Stimulated activated CD4-positive, alpha-beta T cell treated with anti-CD3 and anti-CD28 coated beads, Interleukin-15, amount 100 ng/mL, for 48 hours (primary cell): Measurements from ENCODE around the gene CTDSP2.
"Not testable (repeated sequence)": the region's sequence is repeated elsewhere in the genome, so short reads cannot be mapped to it uniquely, and the experiment has no call there.

Experiments used
- DNase-seq, 2 donors: peaks; one replicate each; pipeline ENCODE4 v3.0.0-alpha.2; 2020; ENCODE audit warnings: low read depth in 2 of 2

Gene CTDSP2

DNA sequence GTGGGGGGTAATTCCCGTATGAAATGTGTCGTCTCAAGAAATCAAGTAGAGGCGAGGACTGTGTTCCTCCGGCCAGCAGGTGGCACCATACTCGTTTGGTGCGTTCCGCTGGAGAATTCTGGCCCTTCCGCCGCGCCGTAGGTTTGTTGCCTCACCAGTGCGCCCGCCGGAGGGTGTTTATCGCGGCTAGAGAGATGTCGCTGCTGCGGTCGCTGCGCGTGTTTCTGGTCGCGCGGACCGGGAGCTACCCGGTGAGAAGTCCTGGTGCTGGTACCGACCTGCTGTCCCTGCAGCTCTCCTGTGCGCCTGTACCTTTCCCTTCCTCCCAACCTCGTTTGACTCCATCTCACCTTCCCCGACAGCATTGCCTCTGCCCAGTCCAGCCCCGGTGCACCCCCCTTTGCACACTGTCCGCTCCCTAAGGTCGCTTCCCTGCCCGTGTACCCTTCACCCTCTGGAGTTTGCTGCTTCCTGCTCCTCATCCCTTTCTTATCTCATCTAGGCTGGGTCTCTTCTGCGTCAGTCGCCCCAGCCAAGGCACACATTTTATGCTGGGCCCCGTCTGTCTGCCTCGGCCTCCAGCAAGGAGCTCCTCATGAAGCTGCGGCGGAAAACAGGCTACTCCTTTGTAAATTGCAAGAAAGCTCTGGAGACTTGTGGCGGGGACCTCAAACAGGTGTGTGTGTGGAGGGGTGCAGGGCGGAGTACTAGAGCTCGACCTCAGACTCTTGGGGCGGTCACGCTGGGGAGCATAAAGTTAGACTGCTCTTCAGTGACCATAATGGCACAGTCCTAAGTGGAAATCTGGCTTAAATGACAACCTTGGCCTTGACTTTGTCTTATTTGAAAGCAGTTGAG is 63.7 kb downstream of the CTDSP2 start, which contains the start of gene TSFM:
TSFM (plus strand) TSS at position 180 of the 858 bp plus-strand sequence; CDS start at position 195, 15 bp downstream.
- DNase-seq = peak; percentile 93 to 95

DNA sequence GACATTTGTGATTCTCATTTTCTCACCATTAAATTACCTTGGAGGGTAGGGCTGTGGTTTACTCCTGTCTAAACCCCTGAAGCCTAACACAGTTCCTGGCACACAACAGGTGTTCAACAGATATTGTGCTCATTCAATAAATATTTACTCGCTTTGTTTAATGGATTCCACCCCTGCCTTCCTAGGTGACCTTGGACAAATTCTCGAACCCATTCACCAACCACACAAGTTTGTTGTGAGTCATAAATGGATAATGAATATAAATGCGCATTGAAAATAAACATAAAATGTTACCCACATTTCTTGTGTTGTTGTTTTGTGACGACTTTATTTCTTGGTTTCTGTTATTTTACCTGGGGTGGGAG is 64.3 kb downstream of the CTDSP2 start:
- DNase-seq = no peak

DNA sequence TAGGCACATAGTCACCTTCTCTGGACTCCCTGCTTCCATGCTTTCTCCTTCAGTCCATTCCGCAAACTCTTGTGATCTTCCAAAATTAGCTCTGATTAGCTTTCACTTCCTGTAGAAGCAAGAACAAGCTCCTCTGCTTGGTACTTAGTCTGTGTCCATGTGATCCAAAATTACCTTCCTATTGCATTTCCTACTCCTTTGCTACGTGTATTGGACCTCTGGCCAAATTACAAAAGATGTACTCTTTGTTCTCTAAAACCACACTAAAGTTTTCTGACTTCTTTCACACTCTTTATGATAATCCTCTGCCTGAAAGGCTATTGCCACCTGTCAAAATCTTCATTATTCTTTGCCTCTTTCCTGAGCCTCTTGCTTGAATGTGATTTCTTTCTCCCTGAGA is 64.7 kb downstream of the CTDSP2 start:
- DNase-seq = no peak

DNA sequence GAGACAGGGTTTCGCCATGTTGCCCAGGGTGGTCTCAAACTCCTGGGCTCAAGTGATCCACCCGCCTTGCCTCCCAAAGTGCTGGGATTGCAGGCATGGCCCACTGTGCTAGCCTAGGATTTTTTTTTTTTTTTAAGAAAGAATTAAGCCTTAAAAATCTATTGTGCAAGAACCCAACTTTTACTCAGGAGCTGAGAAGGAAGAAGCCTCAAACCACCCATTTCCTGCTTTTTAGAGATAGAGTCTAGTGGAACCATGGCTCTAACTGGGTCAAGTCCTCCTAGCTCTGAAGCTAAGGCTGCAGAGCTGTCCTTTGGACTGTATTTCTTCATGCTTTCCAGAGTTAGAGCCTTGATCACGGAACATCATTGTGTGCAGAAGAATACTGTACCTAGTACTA is 65.3 kb downstream of the CTDSP2 start:
- no peak for DNase-seq

DNA sequence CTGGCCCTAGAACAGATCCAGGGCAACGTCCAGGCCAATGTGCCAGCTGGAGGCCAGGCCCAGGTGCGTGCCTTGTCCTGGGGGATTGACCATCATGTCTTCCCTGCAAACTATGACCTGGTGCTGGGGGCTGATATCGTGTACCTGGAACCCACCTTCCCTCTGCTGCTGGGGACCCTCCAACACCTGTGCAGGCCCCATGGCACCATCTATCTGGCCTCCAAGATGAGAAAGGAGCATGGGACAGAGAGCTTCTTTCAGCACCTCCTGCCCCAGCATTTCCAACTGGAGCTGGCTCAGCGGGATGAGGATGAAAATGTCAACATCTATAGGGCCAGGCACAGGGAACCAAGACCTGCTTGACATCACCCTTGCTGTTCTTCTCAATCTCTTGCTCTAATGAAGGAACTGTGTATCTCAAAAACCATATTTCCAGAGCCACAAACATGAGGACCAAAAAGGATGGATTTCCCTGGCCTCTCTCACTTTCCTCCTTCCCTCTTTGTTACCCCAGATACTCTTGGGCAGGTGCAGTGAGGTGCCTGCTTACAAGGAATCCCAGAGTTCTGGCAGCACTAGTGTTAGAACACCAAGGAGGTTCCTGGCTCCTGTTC is 66.1 kb downstream of the CTDSP2 start:
- no peak for DNase-seq

DNA sequence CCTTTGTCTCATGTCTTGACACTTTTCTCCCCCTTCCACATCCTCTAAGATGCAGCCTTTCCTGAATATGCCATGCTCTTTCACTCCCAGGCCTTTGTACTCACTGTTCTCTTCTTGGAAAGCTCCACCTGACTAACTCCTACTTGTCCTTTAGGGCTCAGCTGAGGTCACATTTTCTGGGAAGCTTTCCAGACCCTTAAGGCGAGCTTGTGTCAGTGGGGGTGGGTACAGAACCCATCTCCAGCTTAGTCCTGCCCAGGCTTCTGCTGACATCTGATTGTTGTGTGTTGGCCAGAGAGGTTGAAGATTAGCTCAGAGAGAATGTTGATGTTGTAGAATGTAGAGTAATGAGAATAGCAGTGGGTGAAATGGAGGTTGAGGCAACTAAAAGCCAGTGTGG is 66.8 kb downstream of the CTDSP2 start:
- DNase-seq = no peak

DNA sequence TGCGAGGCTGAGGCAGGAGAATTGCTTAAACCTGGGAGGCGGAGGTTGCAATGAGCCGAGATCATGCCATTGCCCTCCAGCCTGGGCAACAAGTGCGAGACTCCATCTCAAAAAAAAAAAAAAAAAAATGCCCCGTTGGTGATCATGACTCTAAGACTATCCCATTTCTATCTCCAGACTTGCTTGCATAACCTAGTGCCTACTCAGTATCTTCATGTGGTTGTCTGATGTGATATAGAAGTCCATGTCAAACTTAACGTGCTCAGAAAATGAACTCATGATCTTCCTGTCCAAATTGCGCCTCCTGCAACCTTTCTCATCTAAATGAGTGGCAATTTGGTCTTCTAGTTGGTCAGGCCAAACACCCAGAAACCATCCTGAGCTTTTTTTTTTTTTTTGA is 68.6 kb downstream of the CTDSP2 start:
- DNase-seq = no peak

DNA sequence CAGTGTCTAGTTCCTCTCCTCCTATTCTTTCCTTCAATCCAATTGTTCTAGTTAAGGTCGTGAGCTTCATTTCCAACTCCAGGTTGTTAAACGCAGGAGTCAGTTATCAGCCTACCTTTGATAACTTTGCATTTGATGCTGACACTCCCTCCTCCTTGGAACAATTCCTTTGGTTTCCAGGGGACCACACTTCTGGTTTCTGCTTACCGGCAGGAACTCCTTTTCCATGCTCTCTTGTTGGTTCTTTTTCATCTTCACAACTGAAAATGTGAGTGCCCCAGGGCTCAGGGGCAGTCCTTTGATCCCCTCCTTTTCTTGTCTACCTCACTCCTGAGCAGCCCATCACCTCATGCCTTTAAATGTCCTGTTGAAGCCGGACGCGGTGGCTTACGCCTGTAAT is 69.2 kb downstream of the CTDSP2 start:
- DNase-seq = no peak

DNA sequence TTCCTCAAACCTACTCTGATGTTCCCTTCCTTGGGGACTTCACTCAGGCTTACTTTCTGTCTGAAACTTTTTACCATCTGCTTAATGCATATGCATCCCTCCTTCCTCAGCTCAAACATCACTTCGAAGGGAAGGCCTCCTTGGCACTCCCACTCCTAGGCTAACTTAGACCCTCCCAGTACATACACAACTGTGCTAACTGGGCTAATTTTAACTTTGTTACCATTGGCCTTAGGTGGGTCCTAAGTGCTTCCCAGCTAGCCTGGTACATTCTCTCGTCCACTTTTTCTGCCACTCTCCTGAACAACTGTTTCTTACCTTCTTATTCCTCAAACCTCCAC is 70.3 kb downstream of the CTDSP2 start:
- no peak for DNase-seq

DNA sequence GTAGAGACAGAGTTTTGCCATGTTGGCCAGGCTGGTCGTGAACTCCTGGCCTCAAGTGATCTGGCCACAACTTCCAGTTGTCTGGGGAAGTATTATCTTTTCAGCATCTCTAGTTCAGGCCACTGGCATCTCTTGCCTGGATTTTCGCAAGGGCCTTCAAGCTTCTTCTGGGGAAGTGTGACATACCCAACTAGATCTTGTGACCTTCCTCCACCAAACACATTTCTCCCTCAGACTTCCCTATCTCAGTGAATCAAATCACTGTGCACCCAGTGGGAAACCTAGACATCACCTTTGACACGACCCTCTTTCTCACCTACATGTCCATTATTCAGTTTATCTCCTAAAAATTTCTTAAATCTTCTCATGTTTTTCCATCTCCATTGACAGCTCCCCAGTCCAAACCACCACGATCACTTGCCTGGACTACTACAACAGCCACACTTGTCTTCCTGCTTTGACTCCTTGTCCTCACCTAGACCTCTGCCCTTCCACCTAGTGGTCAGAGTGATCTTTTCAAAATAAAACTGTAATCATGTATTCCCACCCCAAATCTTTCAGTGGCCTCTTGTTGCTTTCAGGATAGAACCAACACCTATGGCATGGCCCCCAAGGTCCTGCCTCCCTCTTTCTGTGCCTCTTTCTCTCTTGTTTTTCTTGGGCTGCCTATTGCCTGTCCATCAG is 70.8 kb downstream of the CTDSP2 start:
- DNase-seq = no peak

DNA sequence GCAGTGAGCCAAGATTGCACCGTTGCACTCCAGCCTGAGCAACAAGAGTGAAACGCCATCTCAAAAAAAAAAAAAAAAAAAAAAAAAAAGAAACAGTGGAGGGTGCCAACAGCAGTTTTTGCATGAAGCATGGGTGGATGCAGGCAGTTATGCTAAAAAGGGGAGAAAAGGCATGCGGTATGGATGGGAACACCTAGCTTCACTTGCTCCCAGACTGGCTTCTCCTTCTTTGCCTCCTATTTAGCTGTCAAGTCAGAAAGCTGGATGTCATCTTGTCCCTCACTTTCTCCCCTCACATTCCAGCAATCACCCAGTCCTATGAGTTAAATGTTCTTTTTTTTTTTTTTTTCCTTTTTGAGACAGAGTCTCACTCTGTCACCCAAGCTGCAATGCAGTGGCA is 71.5 kb downstream of the CTDSP2 start:
- no peak for DNase-seq

DNA sequence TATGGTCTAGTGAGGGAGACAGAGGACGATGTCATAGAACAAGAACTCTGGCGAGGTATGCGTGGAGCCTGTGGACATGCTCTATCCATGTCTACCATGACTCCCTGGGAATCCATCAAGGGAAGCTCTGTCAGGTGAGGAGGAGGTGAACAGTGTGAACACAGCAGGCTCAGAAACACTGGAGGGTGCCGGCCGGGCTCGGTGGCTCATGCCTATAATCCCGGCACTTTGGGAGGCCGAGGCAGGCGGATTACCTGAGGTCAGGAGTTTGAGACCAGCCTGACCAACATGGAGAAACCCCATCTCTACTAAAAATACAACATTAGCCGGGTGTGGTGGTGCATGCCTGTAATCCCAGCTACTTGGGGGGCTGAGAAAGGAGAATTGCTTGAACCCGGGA is 71.9 kb downstream of the CTDSP2 start:
- DNase-seq = not testable (repeated sequence)

DNA sequence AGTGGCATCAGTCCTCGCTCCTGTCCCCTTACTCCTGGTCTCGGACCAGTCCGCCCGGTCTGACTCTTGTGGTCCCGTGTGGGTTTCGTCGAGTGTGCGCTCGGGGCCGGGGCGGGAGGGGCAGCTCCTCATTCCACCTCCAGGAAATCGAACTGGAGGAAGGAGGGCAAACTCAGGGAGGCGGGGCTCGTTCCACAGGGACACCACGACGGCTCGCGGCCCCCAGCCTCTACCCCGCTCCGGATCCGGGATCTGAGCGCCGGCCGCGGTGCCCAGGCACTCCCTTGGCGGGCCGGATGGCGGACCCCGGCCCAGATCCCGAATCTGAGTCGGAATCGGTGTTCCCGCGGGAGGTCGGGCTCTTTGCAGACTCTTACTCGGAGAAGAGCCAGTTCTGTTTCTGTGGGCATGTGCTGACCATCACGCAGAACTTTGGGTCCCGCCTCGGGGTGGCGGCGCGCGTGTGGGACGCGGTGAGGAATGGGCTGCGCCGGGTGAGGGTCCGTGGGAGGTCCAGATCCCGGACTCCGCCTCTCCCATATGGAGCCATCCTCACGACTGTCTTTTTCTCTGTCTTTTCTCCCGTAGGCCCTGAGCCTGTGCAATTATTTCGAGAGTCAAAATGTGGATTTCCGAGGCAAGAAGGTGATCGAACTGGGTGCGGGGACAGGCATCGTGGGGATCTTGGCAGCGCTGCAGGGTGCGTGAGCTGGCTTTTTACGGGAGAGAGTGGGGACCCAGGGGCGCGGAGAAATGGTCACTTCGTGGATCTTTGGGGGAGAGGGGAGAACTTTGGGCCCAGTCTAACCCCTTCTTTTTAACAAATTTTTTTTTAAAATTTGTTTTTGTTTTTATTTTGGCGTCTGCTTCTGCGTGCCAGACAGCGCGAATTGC is 73.9 kb downstream of the CTDSP2 start, which contains the start of gene EEF1AKMT3:
EEF1AKMT3 (plus strand) TSS at position 186 of the 894 bp plus-strand sequence; CDS start at position 297, 111 bp downstream.
- DNase-seq = no peak

DNA sequence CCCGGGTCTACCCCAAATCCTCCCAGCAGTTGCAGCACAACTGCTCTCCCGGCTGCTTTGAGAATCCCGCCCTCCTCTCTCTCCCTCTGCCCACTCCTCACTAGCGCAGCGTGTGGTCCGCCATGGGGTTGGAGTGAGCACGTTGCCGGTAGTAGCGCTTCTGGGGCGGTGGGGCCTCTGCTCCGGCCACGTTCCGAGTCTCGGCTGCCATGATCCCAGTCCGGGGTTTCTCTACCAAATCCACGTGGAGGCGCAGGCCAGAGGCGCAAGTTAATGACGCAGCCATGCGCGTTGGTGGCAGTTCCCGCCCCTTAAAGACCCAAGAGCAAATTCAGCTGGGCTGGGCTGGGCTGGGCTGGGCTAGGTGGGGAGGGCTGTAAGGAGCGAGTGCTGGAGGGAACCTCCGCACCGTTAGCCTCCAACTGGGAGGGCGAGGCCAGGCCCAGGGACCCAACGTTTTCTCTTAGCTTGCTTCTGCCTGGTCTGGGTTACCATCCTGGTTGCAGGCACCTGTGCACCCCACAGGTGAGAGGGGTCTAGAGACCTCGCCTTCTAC is 74.6 kb downstream of the CTDSP2 start, which contains the start of gene METTL1:
METTL1 (minus strand) TSS at position 233 of the 556 bp plus-strand sequence; CDS start at position 211, 22 bp downstream.
- DNase-seq = peak; percentile 92 to 93

DNA sequence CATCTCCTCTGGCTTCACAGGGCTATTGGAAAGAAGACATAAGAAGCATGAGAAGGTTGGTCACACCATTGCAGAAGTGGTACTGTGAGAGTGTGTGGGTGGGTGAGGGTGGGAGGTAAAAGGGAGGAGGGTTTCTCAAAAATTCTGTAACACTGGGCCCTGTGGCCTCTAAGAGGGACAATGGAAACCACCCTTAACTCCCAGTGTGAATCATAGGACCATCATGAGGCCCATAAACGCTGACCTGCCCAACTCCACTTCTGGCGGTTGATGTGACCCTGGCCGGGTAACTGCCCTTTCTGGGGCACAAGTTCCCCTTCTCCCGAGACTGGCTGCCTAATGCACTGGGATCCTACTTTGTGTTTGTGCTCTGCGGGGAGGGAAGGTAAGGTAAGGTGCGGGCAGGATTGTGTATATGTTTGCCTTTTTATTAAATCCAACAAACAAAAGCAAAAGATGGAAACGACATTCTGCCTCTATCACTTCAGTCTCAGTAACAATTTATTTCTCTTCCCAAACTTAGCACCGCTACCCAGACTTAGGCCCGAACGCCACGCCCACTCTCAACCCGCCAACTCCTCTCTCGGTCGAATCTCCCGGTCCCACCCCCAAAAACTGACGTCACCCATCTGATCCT is 75.2 kb downstream of the CTDSP2 start:
- DNase-seq = peak; percentile 87 to 92

DNA sequence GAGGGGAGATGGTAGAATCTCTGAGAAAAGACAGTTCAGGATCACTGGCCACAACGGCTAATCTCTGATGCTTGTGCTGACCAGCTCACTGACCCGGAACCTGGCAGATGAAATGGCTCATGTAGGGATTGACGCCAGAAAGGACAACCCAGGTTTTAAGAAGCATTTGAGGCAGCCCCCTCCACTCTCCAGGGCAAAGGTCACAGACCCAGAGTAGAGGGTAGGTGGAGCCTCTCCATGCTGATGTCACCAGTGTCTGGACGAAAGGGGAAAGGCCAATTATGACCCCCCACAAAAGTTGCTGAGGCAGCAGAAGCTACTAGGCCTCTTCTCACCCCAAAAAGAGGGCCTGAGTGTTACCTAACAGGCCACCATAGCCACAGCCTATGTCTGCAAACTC is 75.8 kb downstream of the CTDSP2 start:
- no peak for DNase-seq
